Astrocyte (in vitro differentiated cells and primary cell): ENCODE results near the gene ASPRV1.

Experiments used
- EZH2 ChIP-seq: IDR thresholded peaks from 2 replicates; pipeline ENCODE4 v1.6.1; 2012; ENCODE audit warnings: mild to moderate bottlenecking, low read length, inconsistent platforms; ENCODE audit not compliant: insufficient read depth
- TF ChIP-seq, protein P1 (sequence below): IDR thresholded peaks from 2 replicates; pipeline ENCODE4 v1.5.1; 2011; ENCODE audit warnings: low read depth, mild to moderate bottlenecking, inconsistent platforms, low read length, moderate library complexity; ENCODE audit not compliant: insufficient read depth

DNA sequence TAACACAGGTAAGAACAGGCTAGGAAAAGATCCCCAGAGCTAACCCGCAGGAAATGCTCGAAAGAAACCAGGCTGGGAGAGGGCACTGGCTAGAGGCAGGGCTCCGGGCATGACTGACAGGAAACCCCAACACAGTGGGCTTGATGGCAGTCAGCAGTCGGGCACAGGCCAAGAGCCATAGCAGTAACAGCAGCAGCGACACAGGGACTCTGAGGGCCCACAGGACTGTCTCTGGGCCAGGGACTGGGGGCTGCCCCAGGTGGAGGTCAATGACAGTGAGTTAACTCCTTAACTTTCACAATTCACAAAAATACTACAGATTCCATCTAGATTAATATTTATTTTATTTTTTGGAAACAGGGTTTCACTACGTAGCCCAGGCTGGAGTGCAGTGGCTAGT is 37.3 kb upstream of the ASPRV1 start:
- TF ChIP-seq, protein P1, sequence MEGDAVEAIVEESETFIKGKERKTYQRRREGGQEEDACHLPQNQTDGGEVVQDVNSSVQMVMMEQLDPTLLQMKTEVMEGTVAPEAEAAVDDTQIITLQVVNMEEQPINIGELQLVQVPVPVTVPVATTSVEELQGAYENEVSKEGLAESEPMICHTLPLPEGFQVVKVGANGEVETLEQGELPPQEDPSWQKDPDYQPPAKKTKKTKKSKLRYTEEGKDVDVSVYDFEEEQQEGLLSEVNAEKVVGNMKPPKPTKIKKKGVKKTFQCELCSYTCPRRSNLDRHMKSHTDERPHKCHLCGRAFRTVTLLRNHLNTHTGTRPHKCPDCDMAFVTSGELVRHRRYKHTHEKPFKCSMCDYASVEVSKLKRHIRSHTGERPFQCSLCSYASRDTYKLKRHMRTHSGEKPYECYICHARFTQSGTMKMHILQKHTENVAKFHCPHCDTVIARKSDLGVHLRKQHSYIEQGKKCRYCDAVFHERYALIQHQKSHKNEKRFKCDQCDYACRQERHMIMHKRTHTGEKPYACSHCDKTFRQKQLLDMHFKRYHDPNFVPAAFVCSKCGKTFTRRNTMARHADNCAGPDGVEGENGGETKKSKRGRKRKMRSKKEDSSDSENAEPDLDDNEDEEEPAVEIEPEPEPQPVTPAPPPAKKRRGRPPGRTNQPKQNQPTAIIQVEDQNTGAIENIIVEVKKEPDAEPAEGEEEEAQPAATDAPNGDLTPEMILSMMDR: no peak
- no peak for TF ChIP-seq EZH2
